GM19240 (cell line): ENCODE results near the gene SMIM7.

Experiments used
- DNase-seq: peaks from one replicate; pipeline ENCODE4 v3.0.0; 2011; ENCODE audit warnings: low spot score; ENCODE audit not compliant: insufficient read length

Gene SMIM7

DNA sequence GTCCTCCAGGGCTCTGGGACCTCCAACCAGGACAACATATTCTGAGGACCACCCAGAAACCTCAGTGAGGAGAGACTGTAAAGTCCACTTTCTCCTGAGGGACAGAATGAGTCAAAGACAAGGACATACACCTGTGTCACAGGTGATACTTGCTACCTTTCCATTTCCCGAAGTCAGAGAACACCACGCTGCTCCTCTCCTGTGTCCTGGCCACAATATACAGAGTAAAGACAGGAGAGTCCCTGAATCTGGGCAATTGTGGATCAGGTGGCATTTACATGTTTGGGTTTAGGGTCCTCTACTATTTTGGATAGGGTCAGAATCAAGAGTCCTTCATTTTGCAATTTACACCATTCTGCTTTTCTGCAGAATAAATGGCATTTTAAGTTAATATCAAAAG is 36.9 kb downstream of the SMIM7 start:
- no peak for DNase-seq

DNA sequence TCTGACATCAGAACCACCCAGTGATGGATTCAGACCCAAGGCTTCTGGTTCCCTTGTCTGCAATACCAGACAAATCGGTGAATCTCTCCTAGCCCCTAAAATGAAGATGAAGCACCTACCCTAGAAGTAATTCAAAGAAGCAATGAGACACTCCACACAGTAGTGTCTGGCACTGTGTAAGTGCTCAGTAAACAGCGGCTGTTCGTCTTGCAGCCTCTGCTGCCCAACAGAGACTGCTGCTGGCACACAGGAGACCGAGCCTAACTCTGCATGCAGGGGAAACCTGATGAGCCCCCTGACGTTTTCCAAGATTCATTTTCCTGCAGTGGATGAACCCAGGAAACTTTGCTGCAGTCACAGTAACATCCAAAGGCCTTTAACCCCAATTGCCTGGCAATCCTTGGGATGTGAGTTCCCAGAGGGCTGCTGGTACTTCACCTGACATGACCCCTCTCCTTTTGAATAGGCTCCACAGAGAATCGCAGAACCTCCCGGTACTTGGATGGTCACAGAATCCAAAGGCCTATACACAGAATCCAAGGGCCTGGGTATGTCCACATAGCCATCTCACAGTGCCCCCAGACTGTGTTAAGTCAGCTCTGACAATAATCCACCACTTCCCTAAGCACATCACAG is 38.7 kb downstream of the SMIM7 start:
- DNase-seq = no peak

DNA sequence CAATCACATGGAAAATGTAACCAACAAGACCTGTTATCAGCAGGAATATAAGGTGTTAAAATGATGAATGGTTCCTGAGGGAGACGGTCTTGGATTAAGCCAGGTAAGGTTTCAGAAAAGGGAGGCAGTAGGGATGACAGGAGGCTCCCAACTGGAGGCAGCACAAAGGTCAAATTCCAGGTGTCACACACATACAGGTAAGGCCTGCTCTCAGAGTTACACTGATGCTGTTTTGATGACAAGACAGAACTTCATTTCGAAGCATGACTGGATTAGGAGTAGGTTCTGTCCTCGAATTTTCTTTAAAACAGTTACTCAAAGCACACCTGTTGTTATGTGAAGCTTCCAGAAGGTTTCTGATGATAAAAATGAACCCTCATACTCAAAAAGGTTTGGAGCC is 39.4 kb downstream of the SMIM7 start:
- DNase-seq = no peak

DNA sequence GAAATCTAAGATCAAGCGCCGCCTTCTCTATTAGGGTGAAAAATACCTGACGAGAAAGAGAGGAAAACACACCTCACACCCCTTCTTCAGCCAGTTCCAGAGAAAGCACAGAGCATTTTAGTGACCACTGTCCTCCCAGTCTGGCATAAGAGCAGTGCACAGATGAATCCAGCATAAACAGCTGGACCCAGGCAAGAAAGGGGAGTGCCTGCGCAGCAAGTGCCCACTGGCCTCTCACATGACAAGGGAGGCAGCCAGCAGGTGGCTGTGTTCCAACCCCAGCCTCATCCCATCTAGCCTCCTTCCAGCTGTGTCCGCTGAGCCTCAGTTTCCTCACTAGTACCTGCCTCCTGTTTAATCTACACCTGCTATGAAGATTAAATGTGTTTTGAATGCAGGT is 39.9 kb downstream of the SMIM7 start:
- no peak for DNase-seq

DNA sequence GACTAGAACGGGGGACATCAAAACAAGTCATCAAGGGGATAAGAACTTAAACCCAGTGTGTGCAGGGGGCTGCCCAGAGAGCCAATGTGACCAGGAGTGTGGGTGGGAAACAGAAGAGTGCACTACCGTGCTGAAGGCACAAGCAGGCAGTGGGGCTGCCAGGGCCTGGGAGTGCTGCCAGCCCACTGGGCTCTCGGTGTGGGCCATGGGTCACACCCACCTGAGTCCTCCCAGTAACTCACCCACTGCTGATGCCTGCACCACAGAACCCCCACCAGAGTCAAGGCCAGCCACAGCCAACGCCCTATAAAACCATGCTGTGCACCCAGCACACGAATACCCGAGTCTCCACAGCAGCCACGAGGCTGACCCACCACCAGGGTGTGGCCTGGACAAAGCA is 40.5 kb downstream of the SMIM7 start:
- DNase-seq = no peak

DNA sequence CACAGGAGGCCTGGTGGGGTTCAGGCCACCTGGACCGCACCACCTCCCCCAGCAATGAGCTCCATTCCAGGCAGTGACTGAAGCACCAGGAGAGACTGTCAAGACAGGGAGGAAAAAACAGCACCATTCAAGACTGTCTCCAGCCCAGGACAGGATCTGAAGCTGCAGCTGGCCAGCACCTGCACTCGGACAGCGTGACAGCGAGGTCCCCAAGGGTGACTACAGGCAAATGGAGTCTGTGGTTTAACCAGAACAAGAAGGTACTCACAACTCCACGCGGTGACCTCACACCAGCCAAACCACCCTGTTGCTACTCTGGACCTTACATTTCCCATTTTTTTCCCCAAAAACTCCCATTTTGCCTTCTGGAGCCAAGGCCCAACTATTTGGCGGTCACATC is 41.7 kb downstream of the SMIM7 start:
- DNase-seq = no peak

DNA sequence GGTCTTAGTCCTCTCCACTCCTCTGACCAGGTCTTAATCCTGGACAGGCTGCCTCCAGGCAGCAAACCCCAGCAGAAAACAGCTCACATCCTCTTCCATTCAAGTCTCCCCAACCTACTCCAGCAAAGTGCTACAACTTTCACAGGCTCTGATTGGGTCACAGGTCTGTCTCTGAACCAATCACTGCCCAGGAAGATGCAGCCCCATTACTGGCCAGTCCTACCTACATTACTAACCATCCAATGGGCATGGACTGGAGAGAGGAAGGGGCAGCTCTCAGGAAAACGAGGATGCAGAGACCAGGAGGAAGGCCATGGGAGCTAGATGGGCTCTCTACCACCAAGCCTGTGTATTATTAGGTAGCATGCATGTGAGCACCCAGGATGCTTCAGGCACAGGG is 44.1 kb downstream of the SMIM7 start:
- no peak for DNase-seq

DNA sequence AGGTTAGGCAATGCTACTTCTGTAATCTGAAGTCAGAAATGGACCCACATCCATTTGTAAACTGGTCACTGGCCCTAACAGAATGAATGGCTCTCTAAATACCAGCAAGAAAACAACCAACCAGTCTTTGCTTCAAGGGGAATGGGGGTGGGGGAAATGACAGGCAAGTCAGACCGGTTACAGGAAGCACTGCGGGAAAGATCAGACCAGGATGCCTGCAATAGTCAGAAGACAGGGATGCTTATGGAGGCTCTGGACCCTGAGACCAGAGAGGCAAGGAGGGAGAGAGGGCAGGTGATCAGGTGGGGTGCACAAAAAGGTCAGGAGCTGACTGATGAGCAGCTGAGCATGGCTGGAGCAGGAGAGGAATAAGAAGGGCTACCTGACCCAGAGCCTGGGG is 45.0 kb downstream of the SMIM7 start:
- no peak for DNase-seq

DNA sequence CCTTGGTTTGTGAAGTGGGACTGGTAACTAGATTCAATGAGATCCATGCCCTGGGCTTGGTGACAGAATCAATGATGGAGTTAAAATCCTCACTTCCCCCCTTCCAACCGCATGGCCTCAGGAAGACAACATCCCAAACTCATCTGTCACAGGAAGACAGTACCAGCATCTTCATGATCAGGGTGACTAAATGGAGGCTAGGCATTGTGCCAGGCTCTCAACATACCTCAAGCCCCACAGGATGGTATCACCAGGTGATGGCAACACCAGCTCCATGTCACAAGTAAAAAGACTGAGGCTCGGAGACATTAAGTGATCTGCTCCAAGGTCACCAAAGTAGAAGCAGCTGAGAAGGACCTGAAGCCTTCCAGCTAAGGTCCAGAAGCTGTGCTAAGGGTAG is 46.1 kb downstream of the SMIM7 start:
- DNase-seq = no peak

DNA sequence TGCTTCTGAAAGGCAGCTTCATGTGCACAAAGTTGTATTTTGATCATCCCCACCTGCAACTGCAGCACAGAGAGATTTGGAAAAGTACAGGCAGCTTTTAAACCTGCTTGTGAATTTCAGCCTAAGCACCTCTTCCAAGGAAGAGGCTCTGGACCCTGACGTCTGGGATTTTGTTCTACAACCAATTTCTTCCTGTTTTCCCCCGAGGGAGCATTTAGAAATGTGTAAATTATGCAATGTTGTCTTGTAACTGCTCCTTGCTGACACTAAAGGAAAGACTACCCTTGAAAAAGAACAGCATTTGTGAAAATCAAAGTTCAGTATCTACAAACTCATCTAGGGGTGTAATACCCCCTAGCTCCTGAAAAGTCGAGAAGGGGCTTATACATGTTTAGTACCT is 47.3 kb downstream of the SMIM7 start:
- no peak for DNase-seq

DNA sequence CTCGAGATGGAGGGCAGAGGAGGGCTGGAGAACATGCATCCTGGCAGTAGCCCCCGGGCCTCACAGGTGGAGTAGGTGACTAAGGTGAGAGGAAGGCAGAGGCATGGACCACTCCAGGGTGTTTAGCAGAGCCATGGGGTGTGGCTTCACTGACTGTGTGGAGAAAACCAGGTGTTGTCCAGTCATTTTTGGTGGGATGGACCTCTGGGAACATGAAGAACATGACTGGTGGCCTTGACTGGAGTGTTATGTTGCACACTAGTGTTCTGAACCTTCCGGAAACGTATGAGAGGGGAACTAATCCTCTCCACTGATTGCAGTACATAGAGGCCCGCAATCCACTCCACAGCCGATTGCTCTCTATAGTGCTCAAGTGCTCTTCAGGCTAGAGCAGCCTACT is 48.8 kb downstream of the SMIM7 start:
- no peak for DNase-seq

DNA sequence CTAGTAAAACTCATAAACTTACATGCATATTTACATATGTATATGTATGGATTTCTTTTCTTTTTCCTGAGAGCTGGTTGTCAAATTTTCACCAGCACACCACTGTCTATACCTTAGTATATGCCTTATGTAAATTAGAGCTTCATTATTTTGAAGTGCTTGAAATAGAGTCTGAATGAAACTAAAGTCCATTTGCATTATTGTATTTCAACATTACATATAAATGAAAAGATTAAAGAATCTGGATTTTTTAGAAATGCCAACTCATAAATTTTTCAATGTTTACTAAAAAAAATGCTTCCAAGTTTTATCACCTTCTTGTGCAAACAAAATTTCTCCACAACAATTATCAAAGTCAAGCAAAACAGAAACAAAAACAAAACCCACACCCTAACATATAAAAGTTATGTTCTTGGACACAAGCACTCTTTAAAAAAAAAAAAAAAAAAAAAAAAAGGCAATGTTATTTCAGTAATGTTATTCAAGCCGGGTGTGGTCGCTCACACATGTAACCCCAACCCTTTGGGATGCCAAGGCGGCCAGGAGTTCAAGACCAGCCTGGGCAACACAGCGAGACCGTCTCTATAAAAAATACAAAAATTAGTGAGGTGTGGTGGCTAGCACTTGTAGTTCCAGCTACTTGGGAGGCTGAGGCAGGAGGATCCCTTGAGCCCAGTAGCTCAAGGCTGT is 50.3 kb downstream of the SMIM7 start:
- DNase-seq = no peak

DNA sequence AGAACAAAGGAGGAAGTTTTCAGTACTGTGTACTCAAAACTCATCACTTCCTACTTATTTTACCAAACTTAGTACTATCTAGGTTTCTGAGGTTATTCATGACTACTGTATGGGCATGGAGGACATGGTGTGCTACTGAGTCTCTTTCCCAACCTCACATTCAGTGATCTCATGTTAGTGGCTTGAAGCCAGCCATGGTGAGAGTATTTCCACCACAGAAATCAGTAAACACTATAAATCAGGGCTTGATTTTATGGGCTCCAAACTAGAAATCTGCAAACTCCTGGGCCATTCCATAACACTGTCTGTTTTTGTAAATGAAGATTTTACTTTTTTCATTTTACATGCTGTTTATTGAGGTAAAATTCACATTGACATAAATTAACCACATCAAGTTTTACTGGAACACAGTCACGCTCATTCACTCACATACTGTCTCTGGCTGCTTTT is 51.6 kb downstream of the SMIM7 start:
- DNase-seq = no peak

DNA sequence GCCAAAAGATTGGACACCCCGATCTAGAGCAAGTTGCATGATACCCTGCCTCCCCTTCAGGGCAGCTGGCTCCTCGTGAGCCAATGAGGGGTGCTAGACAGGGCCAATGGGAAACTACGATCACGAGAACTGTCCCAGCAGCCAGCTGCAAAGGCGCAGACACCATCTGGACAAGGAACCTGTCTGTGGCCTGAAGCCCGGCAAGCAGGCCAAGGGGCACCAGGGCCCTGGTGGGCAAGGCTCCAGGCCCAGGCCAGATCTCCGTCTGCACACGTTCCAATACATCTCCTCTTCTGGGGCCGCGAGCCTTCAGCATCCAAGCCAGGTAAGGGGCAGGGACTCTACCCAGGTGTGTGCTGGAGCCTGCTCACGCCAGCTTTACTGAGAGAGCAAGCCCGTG is 52.1 kb downstream of the SMIM7 start:
- no peak for DNase-seq

DNA sequence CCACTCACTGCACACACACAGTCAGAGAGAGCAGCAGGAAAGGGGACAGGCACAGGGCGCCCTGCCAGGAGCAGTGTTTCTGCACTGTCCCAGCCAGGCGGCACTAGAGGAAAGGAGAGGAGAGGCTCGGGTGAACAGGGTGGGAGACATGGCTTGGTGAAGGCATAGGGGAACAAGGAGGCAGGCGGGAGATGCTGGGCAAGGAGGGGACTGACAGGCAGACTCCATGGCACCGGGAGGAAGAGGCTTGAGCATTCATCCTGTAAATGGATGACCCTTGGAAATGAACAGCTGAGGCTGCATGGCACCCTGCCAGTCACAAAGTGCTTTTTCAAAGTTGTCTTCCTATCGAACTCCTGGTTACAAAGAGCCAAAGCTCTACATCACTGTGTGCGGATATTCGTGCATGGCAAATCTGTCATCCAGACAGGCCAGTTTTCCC is 54.4 kb downstream of the SMIM7 start:
- no peak for DNase-seq

DNA sequence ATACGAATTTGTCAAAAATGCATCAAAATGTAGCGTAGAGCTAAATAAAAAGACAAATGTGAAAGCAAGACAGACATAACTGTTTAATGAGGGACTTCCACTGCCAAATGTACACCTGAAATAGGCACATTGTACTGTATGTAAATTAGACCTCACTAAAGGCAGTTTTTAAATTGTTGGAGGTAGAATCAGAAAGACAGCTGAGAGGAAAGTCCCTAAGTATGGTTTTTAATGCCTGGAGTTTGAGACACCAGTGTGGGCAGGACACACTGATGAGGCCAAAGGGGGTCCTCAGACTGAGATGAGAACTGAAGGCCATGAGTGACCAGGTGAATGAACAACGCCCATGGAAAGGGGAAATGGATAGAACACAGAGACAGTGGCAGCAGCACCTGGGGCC is 54.8 kb downstream of the SMIM7 start:
- no peak for DNase-seq

DNA sequence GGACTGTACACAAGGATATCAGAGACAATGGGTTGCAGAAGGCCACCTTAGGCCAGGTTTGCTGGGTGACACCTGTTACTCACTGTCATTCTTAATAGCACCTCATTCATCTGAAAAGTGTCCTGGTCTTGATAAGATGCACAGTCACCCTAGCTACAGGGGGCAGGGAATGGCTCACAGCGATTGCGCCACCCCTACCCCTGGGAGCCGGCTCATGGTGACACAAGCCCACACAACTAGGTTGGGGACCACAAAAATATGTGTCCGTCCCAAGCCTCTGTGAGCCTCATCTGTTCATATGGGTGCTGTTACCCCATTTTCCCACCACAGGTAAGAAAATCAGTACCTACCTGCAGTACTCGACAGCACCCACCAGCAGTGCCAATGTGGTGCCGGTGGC is 55.3 kb downstream of the SMIM7 start:
- no peak for DNase-seq

DNA sequence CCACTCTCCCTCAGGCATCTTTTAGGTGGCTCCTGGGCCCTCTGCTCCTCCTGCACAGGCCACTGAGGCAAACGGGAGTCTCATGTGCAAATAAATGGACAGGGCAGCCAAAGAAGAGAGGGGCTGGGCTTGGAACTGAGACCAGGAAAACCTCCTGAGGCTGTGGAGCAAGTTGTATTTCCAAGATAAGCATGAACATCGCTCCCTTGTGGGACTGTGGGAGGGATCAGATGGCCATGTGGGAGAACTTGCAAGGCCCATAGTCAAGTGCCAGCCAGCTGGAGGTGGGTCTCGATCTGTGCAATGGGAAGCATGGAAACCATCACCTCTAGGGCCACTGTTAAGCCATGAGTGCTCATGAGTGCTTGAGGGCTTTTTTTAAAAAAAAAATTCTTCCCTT is 56.9 kb downstream of the SMIM7 start:
- DNase-seq = no peak

DNA sequence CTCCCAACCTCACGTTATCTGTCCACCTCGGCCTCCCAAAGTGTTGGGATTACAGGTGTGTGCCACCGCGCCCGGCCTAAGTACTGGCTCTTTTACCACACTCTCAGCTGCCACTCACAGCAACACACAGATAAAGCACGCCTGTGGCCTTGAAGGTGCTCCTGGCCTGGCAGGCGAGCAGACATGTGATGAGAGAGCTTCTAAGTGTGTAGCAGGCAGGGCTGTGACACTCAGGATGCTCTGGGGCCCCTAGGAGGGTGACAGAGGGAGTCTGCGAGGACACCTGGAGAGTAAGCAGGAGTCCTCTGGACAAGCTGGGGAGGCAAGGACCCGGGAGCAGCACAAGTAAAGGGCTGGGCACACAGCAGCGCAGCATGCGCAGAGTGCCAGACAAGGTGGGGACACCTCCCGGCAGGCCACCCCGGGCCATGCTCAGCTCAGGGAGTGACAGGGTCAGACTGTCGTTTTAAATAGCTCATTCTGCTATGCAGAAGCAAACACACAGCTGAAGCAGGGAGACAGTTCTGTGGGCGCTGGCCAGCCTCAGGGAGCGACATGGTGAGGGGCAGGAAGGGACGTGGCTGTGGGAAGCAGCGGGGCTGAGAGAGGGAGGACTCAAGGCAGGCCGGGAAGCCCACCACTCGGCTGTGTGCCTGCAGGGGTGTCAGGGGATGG is 58.4 kb downstream of the SMIM7 start:
- no peak for DNase-seq

DNA sequence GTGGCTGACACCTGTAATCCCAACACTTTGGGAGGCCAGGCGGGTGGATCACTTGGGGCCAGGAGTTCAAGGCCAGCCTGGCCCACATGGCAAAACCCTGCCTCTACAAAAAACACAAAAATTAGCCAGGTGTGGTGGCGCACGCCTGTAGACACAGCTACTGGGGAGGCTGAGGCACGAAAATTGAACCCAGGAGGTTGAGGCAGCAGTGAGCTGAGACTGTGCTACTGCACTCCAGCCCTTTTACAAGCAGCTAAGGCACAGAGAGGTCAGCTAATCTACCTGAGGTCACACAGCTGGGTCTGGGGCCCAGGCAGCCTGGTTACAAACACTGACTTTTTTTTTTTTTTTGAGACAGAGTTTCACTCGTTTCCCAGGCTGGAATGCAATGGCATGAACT is 59.1 kb downstream of the SMIM7 start:
- no peak for DNase-seq

DNA sequence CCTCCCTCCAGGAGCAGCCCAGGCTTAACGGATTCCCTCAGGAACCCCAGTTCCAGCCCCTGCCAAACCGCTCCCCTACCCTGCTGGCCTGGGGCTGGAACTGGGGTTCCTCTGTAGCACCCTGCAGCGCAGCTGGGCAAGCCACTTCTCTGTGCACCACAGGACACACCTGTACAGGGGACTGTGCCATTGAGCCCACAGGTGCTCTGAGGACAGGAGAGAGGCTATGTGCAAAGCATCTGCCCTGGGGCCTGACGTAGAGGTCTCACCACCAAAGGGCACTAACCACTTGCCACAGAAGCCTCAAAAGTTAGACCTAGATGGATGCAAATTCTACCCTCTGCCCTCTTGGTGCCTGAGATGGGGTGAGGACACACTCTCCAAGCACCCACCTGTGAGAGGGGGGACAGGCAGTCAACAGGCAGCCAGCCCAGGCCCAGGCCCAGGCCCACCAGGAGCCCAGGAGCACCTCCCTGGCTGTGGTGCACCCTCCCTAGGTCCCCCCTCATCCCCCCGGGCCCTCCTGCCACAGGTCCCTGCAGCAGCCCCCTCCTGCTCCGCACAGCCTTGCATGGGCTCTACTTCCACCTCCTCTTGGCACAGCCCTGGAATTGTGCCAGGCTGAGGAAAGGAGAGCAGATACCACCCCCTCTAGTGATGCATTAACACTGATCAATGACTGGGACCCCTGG is 60.1 kb downstream of the SMIM7 start:
- no peak for DNase-seq

DNA sequence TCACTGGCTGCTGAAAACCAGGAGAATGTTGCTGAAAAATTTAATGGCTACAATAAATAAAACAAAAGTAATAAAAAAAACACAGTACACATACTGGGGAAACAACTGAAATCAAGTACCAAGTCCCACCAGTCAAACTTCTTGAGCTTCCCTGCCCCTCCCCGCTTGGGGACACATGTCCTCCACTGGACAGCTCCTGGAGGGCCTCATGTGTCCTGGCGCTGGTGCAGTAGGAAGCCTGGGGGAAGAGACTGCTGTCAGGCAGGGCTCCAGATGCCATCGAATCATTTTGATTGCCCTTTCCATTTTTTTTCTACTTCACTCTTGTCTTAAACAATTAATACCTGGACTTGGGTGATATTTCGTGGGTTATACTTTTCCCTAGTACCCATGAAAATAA is 61.1 kb downstream of the SMIM7 start:
- DNase-seq = no peak
